Tongue (tissue), 2 donors: ENCODE data around the gene PIGA. TPM values are rescaled to one million over a fixed set of nuclear protein-coding genes. Genes with fewer than 3 reads are reported as not detected.
"Not testable (repeated sequence)": the region's sequence is repeated elsewhere in the genome, so short reads cannot be mapped to it uniquely, and the experiment has no call there.

ENCODE experiments used
- DNase-seq: peaks from one replicate; pipeline ENCODE4 v3.0.0-alpha.2; 2015
- total RNA-seq: library from RNA; depleted of rRNA; stranded (reverse); fragments of >200 nt; gene quantifications from one replicate; pipeline ENCODE4 v1.2.3, GENCODE V29; 2014

The PIGA gene
- total RNA-seq, 1 donor from 2014 or later: 16.5 TPM

GRCh38 chrX:15319075-15319474 lies 16.2 kb downstream of the PIGA start:
- DNase-seq: no peak

DNA sequence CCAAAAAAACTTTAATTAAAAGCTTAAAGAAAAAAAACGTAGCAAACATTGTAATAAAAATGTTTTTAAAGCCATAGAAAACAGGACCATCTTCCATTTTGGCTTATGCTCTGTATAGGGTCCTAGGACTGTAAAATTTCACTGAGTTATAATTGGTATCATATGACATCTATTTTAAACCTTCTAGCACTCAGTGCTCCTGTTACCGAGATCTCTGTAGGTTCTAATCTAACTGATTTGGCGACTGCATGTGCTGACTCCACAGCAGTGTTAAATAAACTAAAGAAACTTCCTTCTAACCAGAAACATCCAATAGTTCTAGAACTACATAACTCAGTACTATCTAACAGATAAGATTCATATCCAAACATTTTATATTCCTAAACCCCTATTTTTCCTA lies 19.8 kb downstream of the PIGA start, which contains the start of gene ASB11:
ASB11 (minus strand) TSS at position 132 of the 400 bp plus-strand sequence; CDS start at position 97, 35 bp downstream.
- DNase-seq: no peak

DNA sequence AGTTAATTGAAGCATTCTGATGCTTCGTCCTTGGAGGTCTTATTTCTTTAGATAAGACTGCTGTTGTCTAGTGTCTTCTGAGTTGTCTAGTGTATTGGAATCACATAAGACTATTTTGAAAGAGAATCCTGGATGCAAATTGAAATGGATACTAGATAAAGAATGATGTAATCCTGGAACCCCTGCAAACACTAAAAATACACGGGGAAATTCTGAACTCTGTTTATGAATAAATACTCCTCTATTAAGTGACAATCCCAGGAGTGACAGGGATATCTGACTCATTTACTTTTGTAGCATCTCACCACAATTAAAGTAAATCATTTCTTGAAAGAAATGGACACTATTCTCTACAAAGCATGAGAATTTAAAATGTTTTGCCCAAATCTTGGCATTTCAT lies 20.9 kb downstream of the PIGA start:
- no peak for DNase-seq

DNA sequence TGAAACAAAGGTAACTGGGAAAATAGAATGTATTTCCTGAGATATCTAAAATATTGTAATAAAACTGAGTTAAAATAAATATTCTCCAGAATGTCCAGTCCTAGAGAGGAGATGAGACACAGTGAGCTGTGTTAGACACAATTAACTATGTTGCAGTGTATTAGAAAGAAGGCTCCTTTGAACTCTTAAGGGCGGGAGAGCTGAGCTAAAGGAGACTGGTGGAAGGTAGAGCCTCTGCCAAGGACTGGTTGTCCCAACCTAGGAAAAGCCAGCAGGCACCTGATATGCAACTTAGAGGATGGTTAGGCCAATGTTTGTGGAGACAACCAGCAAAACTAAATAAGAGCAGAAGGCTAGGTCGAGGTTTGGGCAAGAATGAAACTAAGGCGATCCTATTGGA lies 24.2 kb downstream of the PIGA start:
- no peak for DNase-seq

DNA sequence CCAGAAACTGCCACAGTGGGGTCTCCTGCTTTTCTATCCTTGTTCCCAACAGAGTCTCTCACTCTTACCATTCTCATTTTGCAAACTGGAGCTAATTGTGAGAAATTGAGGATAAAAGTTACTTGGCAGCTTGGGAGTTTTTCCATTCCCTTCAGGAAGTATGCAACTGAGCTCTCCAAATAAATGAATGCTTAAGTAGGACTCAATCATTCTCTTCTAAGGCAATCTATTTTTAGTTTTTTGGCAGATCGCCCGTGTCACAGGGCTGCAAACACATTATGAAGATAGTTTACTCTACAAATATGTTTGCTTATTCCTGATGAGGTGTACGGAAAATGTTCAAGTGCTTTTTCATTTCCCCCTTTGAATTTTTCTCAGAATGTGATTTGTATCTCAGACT lies 25.2 kb downstream of the PIGA start:
- DNase-seq: peak; percentile 88

DNA sequence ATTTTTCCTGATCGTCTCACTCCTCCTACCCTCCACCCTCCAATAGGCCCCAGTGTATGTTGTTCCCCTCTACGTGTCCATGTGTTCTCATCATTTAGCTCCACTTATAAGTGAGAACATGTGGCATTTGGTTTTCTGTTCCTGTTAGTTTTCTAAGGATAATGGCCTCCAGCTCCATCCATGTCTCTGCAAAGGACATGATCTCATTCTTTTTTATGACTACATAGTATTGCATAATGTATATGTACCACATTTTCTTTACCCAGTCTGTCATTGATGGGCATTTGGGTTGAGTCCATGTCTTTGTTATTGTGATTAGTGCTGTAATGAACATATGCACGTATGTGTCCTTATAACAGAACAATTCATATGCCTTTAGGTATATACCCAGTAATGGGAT lies 29.4 kb downstream of the PIGA start:
- not testable (repeated sequence) for DNase-seq

- DNase-seq: peak; percentile 59
These were observed 33.4 kb downstream of the PIGA start for GRCh38 chrX:15301924-15302323.

DNA sequence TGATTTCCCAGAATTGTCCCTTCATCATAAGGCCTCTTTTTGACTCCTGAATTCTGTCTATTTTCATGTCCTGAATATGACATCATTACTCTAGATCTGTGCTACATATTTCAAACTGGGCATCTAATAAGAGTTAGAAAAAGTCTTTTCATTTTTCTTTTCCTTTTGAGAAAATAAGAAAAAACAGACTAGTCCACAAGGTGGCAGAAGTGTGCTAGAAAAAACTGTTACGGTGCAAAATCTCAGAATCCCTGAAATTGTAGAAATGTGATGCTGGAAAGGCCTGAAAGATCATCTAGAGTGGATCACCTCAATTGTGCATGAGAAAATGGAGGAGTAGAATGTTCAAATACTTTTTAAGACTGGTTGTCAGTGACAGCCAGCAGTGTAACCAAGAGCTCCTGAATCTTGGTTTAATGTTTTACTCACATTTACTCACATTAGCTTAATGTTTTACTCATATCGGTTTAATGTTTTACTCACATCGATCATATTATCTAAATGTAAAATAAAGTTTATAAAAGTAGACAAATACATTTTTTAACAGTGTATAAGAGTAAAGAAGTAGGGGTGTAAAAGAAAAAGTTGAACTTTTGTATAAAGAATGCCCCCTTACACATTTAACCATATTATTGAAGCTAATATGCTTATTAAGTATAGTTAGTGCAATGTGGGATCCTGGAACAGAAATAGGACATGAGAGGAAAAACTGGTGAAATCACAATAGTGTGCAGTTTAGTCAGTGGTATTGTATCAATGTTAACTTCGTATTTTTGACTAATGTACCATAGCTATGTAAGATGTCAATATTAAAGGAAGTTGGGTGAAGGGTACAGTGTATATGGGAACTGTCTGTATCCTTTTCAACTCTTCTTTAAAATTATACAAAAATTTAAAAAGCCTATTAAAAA lies 35.1 kb downstream of the PIGA start:
- peak; percentile 49 for DNase-seq

DNA sequence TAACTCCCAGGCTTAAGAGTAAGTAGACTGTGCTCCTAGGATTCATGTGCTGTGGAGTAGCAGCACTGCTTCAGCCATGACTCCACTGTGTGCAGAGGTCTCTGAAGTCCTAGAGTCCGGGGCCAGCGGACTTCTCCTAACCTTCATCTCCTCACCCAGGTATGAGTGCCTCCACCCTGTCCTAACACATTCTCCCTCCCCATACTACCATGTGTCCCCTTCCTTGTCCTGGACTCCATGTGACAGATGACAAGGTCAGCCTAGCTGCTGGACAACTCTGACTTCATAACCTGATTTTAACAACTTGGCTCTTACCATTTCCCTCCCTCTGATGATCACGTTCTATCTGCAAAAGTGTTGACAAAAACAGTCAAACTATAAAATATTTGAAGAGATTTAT lies 36.5 kb downstream of the PIGA start:
- no peak for DNase-seq

GRCh38 chrX:15298201-15298600 lies 37.1 kb downstream of the PIGA start:
- no peak for DNase-seq

GRCh38 chrX:15293451-15293850 lies 41.9 kb downstream of the PIGA start:
- DNase-seq: no peak

GRCh38 chrX:15292861-15293260 lies 42.5 kb downstream of the PIGA start:
- DNase-seq: no peak

GRCh38 chrX:15277604-15278003 lies 57.7 kb downstream of the PIGA start:
- DNase-seq: no peak

- DNase-seq: no peak
These were observed 60.4 kb downstream of the PIGA start for GRCh38 chrX:15274946-15275345.

- not testable (repeated sequence) for DNase-seq
These were observed 62.0 kb downstream of the PIGA start for GRCh38 chrX:15273275-15273674.

DNA sequence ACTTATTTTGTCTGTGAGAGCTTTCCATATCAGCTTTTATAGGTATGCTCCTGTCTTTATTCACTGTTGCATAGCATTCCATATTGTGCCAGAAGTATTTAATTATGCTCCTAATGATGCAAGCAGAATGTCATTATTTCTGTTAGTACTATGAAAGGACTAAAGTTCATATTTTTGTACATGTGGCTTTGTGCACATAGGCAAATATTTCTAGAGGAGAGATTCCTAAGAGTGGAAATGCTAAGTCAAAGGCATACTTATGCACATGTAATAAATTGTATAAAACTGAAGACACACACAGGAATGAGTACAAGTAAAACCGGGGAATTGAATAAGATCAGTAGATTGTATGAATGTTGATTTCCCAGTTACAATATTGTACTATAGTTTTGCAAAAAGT lies 63.6 kb downstream of the PIGA start:
- no peak for DNase-seq

GRCh38 chrX:15269618-15270521 lies 65.5 kb downstream of the PIGA start, which contains the start of gene ASB9:
TSS of gene ASB9 (minus strand) at chrX:15270083. CDS start at chrX:15269874, 209 bp downstream.
- DNase-seq: peak; percentile 51

Other genes starting within 250 kb of the PIGA start
- gene ASB9, start 65.4 kb downstream of the PIGA start, total RNA-seq: 4.0 TPM
- gene ASB11, start 19.9 kb downstream of the PIGA start, total RNA-seq: 43.3 TPM
- 12.3 TPM for gene VEGFD, start 48.9 kb upstream of the PIGA start, total RNA-seq
- 6.8 TPM for gene PIR, start 157.8 kb upstream of the PIGA start, total RNA-seq
- 3.4 TPM for gene BMX, start 165.3 kb upstream of the PIGA start, total RNA-seq